DND-41 (cell line): ENCODE results near the gene TSPAN18.

Source experiments
- ATAC-seq: fragments of 200-7000 bp; cut with Tn5 transposase; 3 replicates; pipeline ENCODE4 v1.9.1; 2021; ENCODE audit warnings: low read depth; ENCODE audit not compliant: insufficient read depth
- DNase-seq: peaks from one replicate; pipeline ENCODE4 v3.0.0-alpha.2; 2020
- H2AFZ ChIP-seq: 2 replicates; pipeline ENCODE4 v1.6.0; 2012; ENCODE audit warnings: low read depth, low read length
- H3K27ac ChIP-seq: 2 replicates; pipeline ENCODE4 v1.5.1; 2012; ENCODE audit warnings: low read length, inconsistent platforms
- H3K27me3 ChIP-seq: fragments of 200-600 bp; sonication (generic); 2 replicates; pipeline ENCODE4 v1.6.0; 2012; ENCODE audit warnings: low read length, mild to moderate bottlenecking, inconsistent platforms; ENCODE audit not compliant: insufficient read depth, poor library complexity
- H3K36me3 ChIP-seq: 2 replicates; pipeline ENCODE4 v1.5.1; 2012; ENCODE audit warnings: low read length, inconsistent platforms; ENCODE audit not compliant: insufficient read depth
- H3K4me1 ChIP-seq: 2 replicates; pipeline ENCODE4 v1.5.1; 2012; ENCODE audit warnings: mild to moderate bottlenecking, low read length; ENCODE audit not compliant: insufficient read depth
- H3K4me2 ChIP-seq: 2 replicates; pipeline ENCODE4 v1.6.0; 2012; ENCODE audit warnings: mild to moderate bottlenecking, moderate library complexity, low read length, inconsistent platforms; ENCODE audit not compliant: insufficient read depth
- H3K4me3 ChIP-seq, 2 experiments: fragments of 200-600 bp in 1 of 2; shearing (Covaris generic) in 1 of 2; 2 replicates each; pipeline ENCODE4 v1.5.1; 2012 to 2016; ENCODE audit warnings: inconsistent platforms in 2 of 2, low read length in 2 of 2, mild to moderate bottlenecking in 2 of 2, low read depth in 1 of 2, moderate library complexity in 1 of 2
- H3K79me2 ChIP-seq: 2 replicates; pipeline ENCODE4 v1.6.0; 2012; ENCODE audit warnings: low read length, inconsistent platforms; ENCODE audit not compliant: insufficient read depth
- H3K9ac ChIP-seq: 2 replicates; pipeline ENCODE4 v1.6.0; 2012; ENCODE audit warnings: low read depth, mild to moderate bottlenecking, inconsistent platforms, low read length, moderate library complexity
- H3K9me3 ChIP-seq: 2 replicates; pipeline ENCODE4 v1.5.1; 2012; ENCODE audit warnings: low read length, moderate library complexity, mild to moderate bottlenecking, inconsistent platforms; ENCODE audit not compliant: insufficient read depth, severe bottlenecking
- H4K20me1 ChIP-seq: 2 replicates; pipeline ENCODE4 v1.6.0; 2012; ENCODE audit warnings: low read length; ENCODE audit not compliant: insufficient read depth
- CTCF ChIP-seq: IDR thresholded peaks from 2 replicates; pipeline ENCODE4 v1.5.1; 2012; ENCODE audit warnings: borderline replicate concordance, low read length, moderate library complexity, mild to moderate bottlenecking; ENCODE audit not compliant: poor library complexity, severe bottlenecking; ENCODE audit errors: extremely low read depth
- EZH2 ChIP-seq: IDR thresholded peaks from 3 replicates; pipeline ENCODE4 v1.6.1; 2012; ENCODE audit warnings: borderline replicate concordance, low read depth, mild to moderate bottlenecking, moderate library complexity, low read length, inconsistent platforms; ENCODE audit not compliant: severe bottlenecking

Gene TSPAN18

GRCh38 chr11:44692460-44692859 lies 34.3 kb upstream of the TSPAN18 start:
- H3K4me2 ChIP-seq = no peak overlapping the region
- H3K4me1 ChIP-seq = no peaks in the 10 kb centered on the region
- H3K9ac ChIP-seq = no peak overlapping the region
- H3K27me3 ChIP-seq = no peaks in the 10 kb centered on the region
- ATAC-seq (no peak), DNase-seq (no peak)
- H3K27ac ChIP-seq = no peak overlapping the region
- TF ChIP-seq CTCF (no peak), EZH2 (no peak)
- no peaks in the 10 kb centered on the region for H3K9me3 ChIP-seq
- no peak overlapping the region for H3K4me3 ChIP-seq
- H3K79me2 ChIP-seq = no peaks in the 10 kb centered on the region
- H2AFZ ChIP-seq = no peak overlapping the region
- no peaks in the 10 kb centered on the region for H3K36me3 ChIP-seq
- 0 out of 2 replicates have a peak, but pooled peaks cover 2% of the 10 kb centered on the region for H4K20me1 ChIP-seq

DNA sequence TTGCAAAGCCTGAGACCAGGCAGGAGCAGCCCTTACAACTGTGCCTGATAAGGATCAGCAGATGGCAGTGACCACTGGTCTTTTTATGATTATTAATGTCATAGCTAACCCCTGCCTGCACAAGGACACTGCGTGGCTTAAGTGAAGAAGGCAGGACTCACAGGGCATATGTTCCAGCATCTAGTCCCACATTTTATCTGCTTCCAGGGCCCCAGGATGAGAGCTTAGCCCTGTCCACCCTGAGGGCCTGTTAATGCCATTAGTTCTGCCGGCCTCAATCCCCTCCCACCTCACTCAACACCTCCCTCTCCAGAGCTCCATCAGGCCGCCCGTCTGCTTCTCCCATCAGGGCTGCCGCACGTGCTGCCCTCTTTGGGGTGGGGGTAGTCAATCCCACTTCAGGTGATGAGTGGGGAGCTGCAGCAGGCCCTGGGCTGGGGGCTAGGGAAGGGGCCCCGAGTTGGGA lies 33.1 kb upstream of the TSPAN18 start:
- Histone ChIP-seq H2AFZ (no peak overlapping the region), H3K36me3 (no peaks in the 10 kb centered on the region), H4K20me1 (0 out of 2 replicates have a peak, but pooled peaks cover 2% of the 10 kb centered on the region), H3K79me2 (no peaks in the 10 kb centered on the region), H3K27me3 (no peaks in the 10 kb centered on the region), H3K27ac (no peak overlapping the region), H3K9ac (no peak overlapping the region), H3K4me3 (no peak overlapping the region), H3K9me3 (no peaks in the 10 kb centered on the region), H3K4me1 (no peaks in the 10 kb centered on the region), H3K4me2 (no peak overlapping the region)
- no peak for TF ChIP-seq EZH2
- TF ChIP-seq CTCF = no peak
- no peak for DNase-seq
- no peak for ATAC-seq

DNA sequence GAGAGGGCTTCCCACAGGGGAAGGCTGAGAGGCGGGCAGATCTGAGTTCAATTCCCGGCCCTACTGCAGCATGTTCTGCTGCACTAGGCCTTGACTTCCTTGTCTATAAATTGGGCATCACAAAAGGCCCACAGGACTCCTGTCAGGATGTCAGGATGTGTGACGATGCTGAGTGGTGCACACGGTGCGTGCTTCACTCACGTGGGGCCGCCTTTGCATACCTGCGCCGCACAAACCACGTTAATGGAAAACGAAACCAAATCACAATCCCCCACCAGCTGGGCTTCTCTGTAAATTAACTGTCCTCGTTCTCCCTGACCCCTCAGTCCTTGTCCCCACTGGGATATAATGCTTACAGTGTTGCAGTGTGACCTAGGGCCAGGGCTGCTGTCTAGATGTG lies 32.3 kb upstream of the TSPAN18 start:
- Histone ChIP-seq H3K4me1 (no peaks in the 10 kb centered on the region), H3K27me3 (no peaks in the 10 kb centered on the region), H3K9ac (no peak overlapping the region), H2AFZ (no peak overlapping the region), H3K9me3 (no peaks in the 10 kb centered on the region), H3K36me3 (no peaks in the 10 kb centered on the region), H3K27ac (no peak overlapping the region), H4K20me1 (0 out of 2 replicates have a peak, but pooled peaks cover 2% of the 10 kb centered on the region), H3K4me2 (no peak overlapping the region), H3K79me2 (no peaks in the 10 kb centered on the region), H3K4me3 (no peak overlapping the region)
- no peak for TF ChIP-seq EZH2
- TF ChIP-seq CTCF = no peak
- DNase-seq = no peak
- ATAC-seq = peak; percentile 35; the same call in 1 of the 3 replicates
